ENCODE measurements around the gene SOWAHA. TPM values are rescaled to one million over a fixed set of nuclear protein-coding genes. Genes with fewer than 3 reads are reported as not detected.
A peak's percentile ranks its signal among the peaks of the same experiment; 100 is the strongest.

Gene SOWAHA
- total RNA-seq, 1 donor from 2014 or later, result under 0.01 TPM

GRCh38 chr5:132815454-132815853 lies 2.4 kb downstream of the SOWAHA start:
- Histone ChIP-seq H3K9ac (ENCODE audit: low read depth in 1 of 3, low read length in 3 of 3) (no peak overlapping the region), H3K4me1 (ENCODE audit: control insufficient read depth in 3 of 3, insufficient read depth in 3 of 3, low read length in 3 of 3) (peaks cover 3 to 7% (median 5%) of the 10 kb centered on the region in 3 donors), H3K36me3 (ENCODE audit: control insufficient read depth in 3 of 3, insufficient read depth in 3 of 3, low read length in 3 of 3) (no peaks in the 10 kb centered on the region), H3K27ac (ENCODE audit: low read depth, low read length) (no peak overlapping the region), H3K27me3 (ENCODE audit: control insufficient read depth in 3 of 3, insufficient read depth in 3 of 3, low read length in 3 of 3) (peaks cover 27 to 36% (median 35%) of the 10 kb centered on the region in 3 donors), H3K9me3 (ENCODE audit: control insufficient read depth in 3 of 3, low read length in 3 of 3) (peaks cover 0 to 3% (median 0%) of the 10 kb centered on the region in 3 donors), H3K4me3 (ENCODE audit: low read length in 3 of 3) (no peak overlapping the region)

GRCh38 chr5:132816083-132816482 lies 3.0 kb downstream of the SOWAHA start:
- no peaks in the 10 kb centered on the region for H3K36me3 ChIP-seq (ENCODE audit: control insufficient read depth in 3 of 3, insufficient read depth in 3 of 3, low read length in 3 of 3)
- H3K4me1 ChIP-seq (ENCODE audit: control insufficient read depth in 3 of 3, insufficient read depth in 3 of 3, low read length in 3 of 3), result peaks cover 3 to 7% (median 5%) of the 10 kb centered on the region in 3 donors
- peaks cover 27 to 33% (median 33%) of the 10 kb centered on the region in 3 donors for H3K27me3 ChIP-seq (ENCODE audit: control insufficient read depth in 3 of 3, insufficient read depth in 3 of 3, low read length in 3 of 3)
- H3K9ac ChIP-seq (ENCODE audit: low read depth in 1 of 3, low read length in 3 of 3), result no peak overlapping the region
- H3K4me3 ChIP-seq (ENCODE audit: low read length in 3 of 3), result no peak overlapping the region
- H3K27ac ChIP-seq (ENCODE audit: low read depth, low read length), result no peak overlapping the region
- H3K9me3 ChIP-seq (ENCODE audit: control insufficient read depth in 3 of 3, low read length in 3 of 3), result peaks cover 0 to 3% (median 0%) of the 10 kb centered on the region in 3 donors

- no peak overlapping the region for H3K27ac ChIP-seq (ENCODE audit: low read depth, low read length)
- H3K4me3 ChIP-seq (ENCODE audit: low read length in 3 of 3), result no peak overlapping the region
Observed at GRCh38 chr5:132816554-132816953, 3.5 kb downstream of the SOWAHA start.

GRCh38 chr5:132817011-132817410 lies 3.9 kb downstream of the SOWAHA start:
- Histone ChIP-seq H3K4me3 (ENCODE audit: low read length in 3 of 3) (no peak overlapping the region), H3K36me3 (ENCODE audit: control insufficient read depth in 3 of 3, insufficient read depth in 3 of 3, low read length in 3 of 3) (no peaks in the 10 kb centered on the region), H3K27me3 (ENCODE audit: control insufficient read depth in 3 of 3, insufficient read depth in 3 of 3, low read length in 3 of 3) (peaks cover 23 to 28% (median 27%) of the 10 kb centered on the region in 3 donors), H3K9me3 (ENCODE audit: control insufficient read depth in 3 of 3, low read length in 3 of 3) (peaks cover 0 to 3% (median 0%) of the 10 kb centered on the region in 3 donors), H3K27ac (ENCODE audit: low read depth, low read length) (no peak overlapping the region), H3K9ac (ENCODE audit: low read depth in 1 of 3, low read length in 3 of 3) (no peak overlapping the region), H3K4me1 (ENCODE audit: control insufficient read depth in 3 of 3, insufficient read depth in 3 of 3, low read length in 3 of 3) (peaks cover 3 to 7% (median 5%) of the 10 kb centered on the region in 3 donors)

More at GRCh38 chr5:132816554-132816953, 3.5 kb downstream of the SOWAHA start:
- H3K36me3 ChIP-seq (ENCODE audit: control insufficient read depth in 3 of 3, insufficient read depth in 3 of 3, low read length in 3 of 3), result no peaks in the 10 kb centered on the region
- H3K9me3 ChIP-seq (ENCODE audit: control insufficient read depth in 3 of 3, low read length in 3 of 3), result peaks cover 0 to 3% (median 0%) of the 10 kb centered on the region in 3 donors
- H3K9ac ChIP-seq (ENCODE audit: low read depth in 1 of 3, low read length in 3 of 3), result no peak overlapping the region
- H3K4me1 ChIP-seq (ENCODE audit: control insufficient read depth in 3 of 3, insufficient read depth in 3 of 3, low read length in 3 of 3), result peaks cover 3 to 7% (median 5%) of the 10 kb centered on the region in 3 donors
- peaks cover 27 to 33% (median 30%) of the 10 kb centered on the region in 3 donors for H3K27me3 ChIP-seq (ENCODE audit: control insufficient read depth in 3 of 3, insufficient read depth in 3 of 3, low read length in 3 of 3)

- Histone ChIP-seq H3K27me3 (ENCODE audit: control insufficient read depth in 3 of 3, insufficient read depth in 3 of 3, low read length in 3 of 3) (peaks cover 6 to 13% (median 6%) of the 10 kb centered on the region in 3 donors), H3K27ac (ENCODE audit: low read depth, low read length) (no peak overlapping the region), H3K36me3 (ENCODE audit: control insufficient read depth in 3 of 3, insufficient read depth in 3 of 3, low read length in 3 of 3) (no peaks in the 10 kb centered on the region), H3K4me3 (ENCODE audit: low read length in 3 of 3) (no peak overlapping the region), H3K9ac (ENCODE audit: low read depth in 1 of 3, low read length in 3 of 3) (no peak overlapping the region), H3K4me1 (ENCODE audit: control insufficient read depth in 3 of 3, insufficient read depth in 3 of 3, low read length in 3 of 3) (peaks cover 2 to 8% (median 3%) of the 10 kb centered on the region in 3 donors), H3K9me3 (ENCODE audit: control insufficient read depth in 3 of 3, low read length in 3 of 3) (peaks cover 0 to 3% (median 0%) of the 10 kb centered on the region in 3 donors)
Observed at GRCh38 chr5:132819468-132819867, 6.4 kb downstream of the SOWAHA start.

GRCh38 chr5:132820162-132820754 lies 7.2 kb downstream of the SOWAHA start:
- H3K4me3 ChIP-seq (ENCODE audit: low read length in 3 of 3), result no peak overlapping the region
- no peak overlapping the region for H3K9ac ChIP-seq (ENCODE audit: low read depth in 1 of 3, low read length in 3 of 3)
- H3K4me1 ChIP-seq (ENCODE audit: control insufficient read depth in 3 of 3, insufficient read depth in 3 of 3, low read length in 3 of 3), result peaks cover 2 to 8% (median 3%) of the 10 kb centered on the region in 3 donors
- no peak overlapping the region for H3K27ac ChIP-seq (ENCODE audit: low read depth, low read length)
- H3K27me3 ChIP-seq (ENCODE audit: control insufficient read depth in 3 of 3, insufficient read depth in 3 of 3, low read length in 3 of 3), result peaks cover 3 to 11% (median 8%) of the 10 kb centered on the region in 3 donors
- no peaks in the 10 kb centered on the region for H3K9me3 ChIP-seq (ENCODE audit: control insufficient read depth in 3 of 3, low read length in 3 of 3)
- no peaks in the 10 kb centered on the region for H3K36me3 ChIP-seq (ENCODE audit: control insufficient read depth in 3 of 3, insufficient read depth in 3 of 3, low read length in 3 of 3)

- H3K4me1 ChIP-seq (ENCODE audit: control insufficient read depth in 3 of 3, insufficient read depth in 3 of 3, low read length in 3 of 3), result peaks cover 2 to 8% (median 3%) of the 10 kb centered on the region in 3 donors
- H3K27ac ChIP-seq (ENCODE audit: low read depth, low read length), result no peak overlapping the region
- peaks cover 9 to 18% (median 13%) of the 10 kb centered on the region in 3 donors for H3K27me3 ChIP-seq (ENCODE audit: control insufficient read depth in 3 of 3, insufficient read depth in 3 of 3, low read length in 3 of 3)
- no peak overlapping the region for H3K4me3 ChIP-seq (ENCODE audit: low read length in 3 of 3)
- H3K9me3 ChIP-seq (ENCODE audit: control insufficient read depth in 3 of 3, low read length in 3 of 3), result no peaks in the 10 kb centered on the region
- H3K36me3 ChIP-seq (ENCODE audit: control insufficient read depth in 3 of 3, insufficient read depth in 3 of 3, low read length in 3 of 3), result no peaks in the 10 kb centered on the region
- H3K9ac ChIP-seq (ENCODE audit: low read depth in 1 of 3, low read length in 3 of 3), result no peak overlapping the region
Observed at GRCh38 chr5:132821350-132821749, 8.2 kb downstream of the SOWAHA start.

- Histone ChIP-seq H3K9ac (ENCODE audit: low read depth in 1 of 3, low read length in 3 of 3) (no peak overlapping the region), H3K27me3 (ENCODE audit: control insufficient read depth in 3 of 3, insufficient read depth in 3 of 3, low read length in 3 of 3) (peaks cover 10 to 21% (median 17%) of the 10 kb centered on the region in 3 donors), H3K4me3 (ENCODE audit: low read length in 3 of 3) (no peak overlapping the region), H3K27ac (ENCODE audit: low read depth, low read length) (no peak overlapping the region), H3K36me3 (ENCODE audit: control insufficient read depth in 3 of 3, insufficient read depth in 3 of 3, low read length in 3 of 3) (no peaks in the 10 kb centered on the region), H3K9me3 (ENCODE audit: control insufficient read depth in 3 of 3, low read length in 3 of 3) (no peaks in the 10 kb centered on the region), H3K4me1 (ENCODE audit: control insufficient read depth in 3 of 3, insufficient read depth in 3 of 3, low read length in 3 of 3) (peaks cover 2 to 8% (median 3%) of the 10 kb centered on the region in 3 donors)
Observed at GRCh38 chr5:132821791-132822190, 8.7 kb downstream of the SOWAHA start.

GRCh38 chr5:132822650-132823480 lies 9.8 kb downstream of the SOWAHA start:
- Histone ChIP-seq H3K9me3 (ENCODE audit: control insufficient read depth in 3 of 3, low read length in 3 of 3) (no peaks in the 10 kb centered on the region), H3K9ac (ENCODE audit: low read depth in 1 of 3, low read length in 3 of 3) (peak overlapping the region in 1 of 3 donors; percentile 45), H3K4me3 (ENCODE audit: low read length in 3 of 3) (peak overlapping the region in 2 of 3 donors; percentile 13 to 30), H3K36me3 (ENCODE audit: control insufficient read depth in 3 of 3, insufficient read depth in 3 of 3, low read length in 3 of 3) (no peaks in the 10 kb centered on the region), H3K4me1 (ENCODE audit: control insufficient read depth in 3 of 3, insufficient read depth in 3 of 3, low read length in 3 of 3) (peaks cover 2 to 8% (median 3%) of the 10 kb centered on the region in 3 donors), H3K27me3 (ENCODE audit: control insufficient read depth in 3 of 3, insufficient read depth in 3 of 3, low read length in 3 of 3) (peaks cover 10 to 26% (median 21%) of the 10 kb centered on the region in 3 donors), H3K27ac (ENCODE audit: low read depth, low read length) (no peak overlapping the region)

Data from skeletal muscle tissue (tissue), 4 donors.